ENCODE results near the gene DCTD. TPM values are rescaled to one million over a fixed set of nuclear protein-coding genes. Genes with fewer than 3 reads are reported as not detected.
"Not testable (repeated sequence)": the region's sequence is repeated elsewhere in the genome, so short reads cannot be mapped to it uniquely, and the experiment has no call there.

The DCTD gene
- total RNA-seq, 2 donors from 2014 or later: 50.5 to 62.2 TPM

DNA sequence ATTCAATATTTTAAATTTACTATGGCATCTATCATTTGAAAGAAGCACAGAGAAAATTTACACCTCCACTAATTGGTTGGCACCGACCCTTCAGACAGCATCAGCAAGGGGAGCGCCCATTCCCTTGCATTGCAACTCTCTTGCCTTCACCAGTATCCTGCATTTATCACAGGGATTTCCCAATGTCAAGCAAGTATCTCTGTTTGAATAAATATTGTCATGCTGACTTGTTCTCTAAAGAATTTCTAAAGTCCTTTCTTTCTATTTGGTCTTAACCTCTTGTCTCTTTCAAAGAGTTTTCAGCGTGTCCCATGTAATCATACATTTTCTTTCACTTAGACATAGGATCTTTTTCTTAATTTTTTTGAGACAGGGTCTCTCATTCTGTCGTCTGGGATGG, 10.4 kb downstream of the DCTD start:
- Histone ChIP-seq H3K4me1 (ENCODE audit: control insufficient read depth in 1 of 2, low read depth in 2 of 2) (no peaks in the 10 kb centered on the region), H3K9me3 (no peaks in the 10 kb centered on the region), H3K27me3 (replicated peaks; ENCODE audit: insufficient read depth) (no peaks in the 10 kb centered on the region), H3K4me3 (no peak overlapping the region), H3K27ac (no peak overlapping the region), H3K36me3 (peaks cover 23% of the 10 kb centered on the region)
- ATAC-seq (ENCODE audit: insufficient number of reproducible peaks, low FRiP score, low read depth) (no peak), DNase-seq (ENCODE audit: low spot score) (no peak)
- TF ChIP-seq, protein P1, sequence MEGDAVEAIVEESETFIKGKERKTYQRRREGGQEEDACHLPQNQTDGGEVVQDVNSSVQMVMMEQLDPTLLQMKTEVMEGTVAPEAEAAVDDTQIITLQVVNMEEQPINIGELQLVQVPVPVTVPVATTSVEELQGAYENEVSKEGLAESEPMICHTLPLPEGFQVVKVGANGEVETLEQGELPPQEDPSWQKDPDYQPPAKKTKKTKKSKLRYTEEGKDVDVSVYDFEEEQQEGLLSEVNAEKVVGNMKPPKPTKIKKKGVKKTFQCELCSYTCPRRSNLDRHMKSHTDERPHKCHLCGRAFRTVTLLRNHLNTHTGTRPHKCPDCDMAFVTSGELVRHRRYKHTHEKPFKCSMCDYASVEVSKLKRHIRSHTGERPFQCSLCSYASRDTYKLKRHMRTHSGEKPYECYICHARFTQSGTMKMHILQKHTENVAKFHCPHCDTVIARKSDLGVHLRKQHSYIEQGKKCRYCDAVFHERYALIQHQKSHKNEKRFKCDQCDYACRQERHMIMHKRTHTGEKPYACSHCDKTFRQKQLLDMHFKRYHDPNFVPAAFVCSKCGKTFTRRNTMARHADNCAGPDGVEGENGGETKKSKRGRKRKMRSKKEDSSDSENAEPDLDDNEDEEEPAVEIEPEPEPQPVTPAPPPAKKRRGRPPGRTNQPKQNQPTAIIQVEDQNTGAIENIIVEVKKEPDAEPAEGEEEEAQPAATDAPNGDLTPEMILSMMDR (IDR thresholded peaks at IDR 0.05): no peak

DNA sequence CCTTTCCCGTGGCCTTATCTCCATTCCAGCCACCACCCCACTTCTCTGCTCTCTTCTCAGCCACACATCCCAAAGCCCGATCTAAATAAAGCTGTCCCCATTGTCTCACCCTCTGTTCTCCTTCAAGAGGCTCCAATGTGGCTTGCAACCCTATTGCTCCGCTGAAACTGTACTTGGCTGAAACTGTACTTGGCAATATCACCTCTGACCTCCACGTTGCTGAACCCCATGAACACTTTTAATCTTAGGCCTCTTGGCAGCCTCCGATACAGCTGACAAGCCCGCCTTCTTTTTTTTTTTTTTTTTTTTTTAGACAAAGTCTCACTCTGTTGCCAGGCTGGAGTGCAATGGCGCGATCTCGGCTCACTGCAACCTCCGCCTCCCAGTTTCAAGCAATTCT, 12.1 kb downstream of the DCTD start:
- Histone ChIP-seq H3K27ac (no peak overlapping the region), H3K27me3 (replicated peaks; ENCODE audit: insufficient read depth) (no peaks in the 10 kb centered on the region), H3K4me1 (ENCODE audit: control insufficient read depth in 1 of 2, low read depth in 2 of 2) (no peaks in the 10 kb centered on the region), H3K4me3 (no peak overlapping the region), H3K9me3 (no peaks in the 10 kb centered on the region), H3K36me3 (peaks cover 15% of the 10 kb centered on the region)
- TF ChIP-seq, protein P1 (IDR thresholded peaks at IDR 0.05): no peak
- ATAC-seq (ENCODE audit: insufficient number of reproducible peaks, low FRiP score, low read depth) (no peak), DNase-seq (ENCODE audit: low spot score) (no peak)

DNA sequence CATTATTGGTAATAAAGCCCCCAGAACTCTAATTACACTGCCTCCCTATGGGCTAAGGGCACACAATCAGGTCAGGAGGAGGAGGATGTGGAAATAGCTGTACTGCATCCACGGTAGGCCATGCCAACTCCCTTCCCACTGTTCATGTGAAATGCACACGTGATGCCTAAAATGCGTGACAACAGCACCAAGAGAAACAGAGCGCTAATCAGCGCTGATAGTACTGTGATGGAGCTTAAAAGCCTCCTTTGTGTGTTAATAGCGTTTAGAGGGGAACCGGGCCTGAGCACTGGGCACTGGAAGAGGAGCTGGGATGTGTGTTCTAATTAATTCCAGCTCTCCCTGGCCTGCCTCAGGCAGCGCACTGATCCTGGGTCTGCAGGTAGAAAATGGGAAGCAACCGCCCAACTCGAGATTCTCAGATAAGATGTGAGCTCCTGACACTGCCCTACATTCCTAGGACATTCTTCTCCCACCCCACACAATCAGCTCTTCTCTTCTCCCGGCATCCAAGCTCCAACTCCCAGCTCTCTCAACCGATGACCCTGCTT, 12.9 kb downstream of the DCTD start:
- no peaks in the 10 kb centered on the region for H3K9me3 ChIP-seq
- no peaks in the 10 kb centered on the region for H3K4me1 ChIP-seq (ENCODE audit: control insufficient read depth in 1 of 2, low read depth in 2 of 2)
- peaks cover 10% of the 10 kb centered on the region for H3K36me3 ChIP-seq

DNA sequence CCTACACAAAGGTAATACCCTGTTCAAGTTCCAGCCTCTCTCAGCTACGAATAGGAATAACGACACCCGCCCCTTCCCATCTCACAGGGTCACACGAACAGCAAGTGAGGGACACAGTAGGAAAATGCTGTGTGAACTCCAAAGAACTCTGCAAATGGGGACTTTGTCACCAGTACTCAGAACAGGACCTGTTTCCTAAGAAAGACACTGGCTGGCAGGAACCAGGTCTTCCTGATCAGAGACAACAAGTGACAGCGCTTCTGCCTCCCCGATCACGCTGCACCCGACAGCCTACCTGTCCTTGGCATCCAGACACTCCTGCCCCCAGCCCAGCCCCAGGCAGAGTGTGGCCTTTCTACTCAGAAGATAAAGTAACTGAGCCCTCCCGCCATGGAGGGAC, 14.2 kb downstream of the DCTD start:
- no peak overlapping the region for H3K27ac ChIP-seq
- H3K9me3 ChIP-seq: no peaks in the 10 kb centered on the region
- H3K27me3 ChIP-seq (replicated peaks; ENCODE audit: insufficient read depth): no peaks in the 10 kb centered on the region
- ATAC-seq (ENCODE audit: insufficient number of reproducible peaks, low FRiP score, low read depth): no peak
- H3K36me3 ChIP-seq: peaks cover 13% of the 10 kb centered on the region
- no peaks in the 10 kb centered on the region for H3K4me1 ChIP-seq (ENCODE audit: control insufficient read depth in 1 of 2, low read depth in 2 of 2)
- no peak overlapping the region for H3K4me3 ChIP-seq
- TF ChIP-seq, protein P1 (IDR thresholded peaks at IDR 0.05): no peak
- no peak for DNase-seq (ENCODE audit: low spot score)

More for the DNA sequence above, 12.9 kb downstream of the DCTD start:
- no peak for ATAC-seq (ENCODE audit: insufficient number of reproducible peaks, low FRiP score, low read depth)
- TF ChIP-seq, protein P1 (IDR thresholded peaks at IDR 0.05): no peak
- DNase-seq (ENCODE audit: low spot score): no peak
- no peaks in the 10 kb centered on the region for H3K27me3 ChIP-seq (replicated peaks; ENCODE audit: insufficient read depth)
- H3K4me3 ChIP-seq: no peak overlapping the region
- H3K27ac ChIP-seq: no peak overlapping the region

DNA sequence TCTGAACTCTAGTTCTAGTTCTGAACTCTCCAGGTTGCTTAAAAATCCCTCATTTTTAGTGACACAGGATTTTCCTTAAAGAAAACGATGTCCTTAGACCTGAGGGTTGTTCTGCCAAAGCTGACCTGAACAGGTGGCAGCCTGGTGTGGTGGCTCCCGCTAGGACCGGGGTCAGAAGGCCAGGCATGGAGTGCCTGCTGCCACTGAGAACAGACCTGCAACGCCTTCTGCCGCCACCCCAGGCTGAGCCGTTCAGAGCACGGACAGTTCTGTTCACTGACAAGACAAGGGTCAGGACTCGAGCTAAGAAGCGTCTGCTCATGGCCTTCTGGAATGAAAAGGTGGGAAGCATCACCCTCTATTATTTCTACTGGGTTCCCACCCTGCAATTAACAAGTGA, 15.8 kb downstream of the DCTD start:
- peaks cover 15% of the 10 kb centered on the region for H3K36me3 ChIP-seq
- no peaks in the 10 kb centered on the region for H3K27me3 ChIP-seq (replicated peaks; ENCODE audit: insufficient read depth)
- no peak for ATAC-seq (ENCODE audit: insufficient number of reproducible peaks, low FRiP score, low read depth)
- no peak overlapping the region for H3K27ac ChIP-seq
- no peaks in the 10 kb centered on the region for H3K9me3 ChIP-seq
- TF ChIP-seq, protein P1 (IDR thresholded peaks at IDR 0.05): no peak
- H3K4me1 ChIP-seq (ENCODE audit: control insufficient read depth in 1 of 2, low read depth in 2 of 2): no peaks in the 10 kb centered on the region
- DNase-seq (ENCODE audit: low spot score): no peak
- H3K4me3 ChIP-seq: no peak overlapping the region

DNA sequence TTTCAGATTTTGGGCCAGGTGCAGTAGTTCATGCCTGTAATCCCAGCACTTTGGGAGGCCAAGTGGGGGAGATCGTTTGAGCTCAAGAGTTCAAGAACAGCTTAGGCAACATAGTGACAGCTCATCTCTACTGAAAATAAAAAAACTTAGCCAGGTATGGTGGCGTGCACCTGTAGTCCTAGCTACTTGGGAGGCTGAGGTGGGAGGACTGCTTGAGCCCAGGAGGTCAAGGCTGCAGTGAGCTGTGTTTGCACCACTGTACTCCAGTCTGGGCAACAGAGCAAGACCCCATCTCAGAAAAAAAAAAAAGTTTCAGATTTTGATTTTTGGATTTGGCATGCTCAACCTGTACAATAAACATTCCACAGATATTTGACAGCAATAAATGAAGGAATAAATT, 17.2 kb downstream of the DCTD start:
- H3K27me3 ChIP-seq (replicated peaks; ENCODE audit: insufficient read depth); H3K4me3 ChIP-seq; ATAC-seq (ENCODE audit: insufficient number of reproducible peaks, low FRiP score, low read depth); DNase-seq (ENCODE audit: low spot score); H3K4me1 ChIP-seq (ENCODE audit: control insufficient read depth in 1 of 2, low read depth in 2 of 2); H3K9me3 ChIP-seq; H3K27ac ChIP-seq: not testable (repeated sequence)
- H3K36me3 ChIP-seq: peaks cover 20% of the 10 kb centered on the region

Measured in thoracic aorta (tissue), 2 donors.